Lung (tissue), 12 donors: ENCODE measurements around the gene TCF20. TPM values are rescaled to one million over a fixed set of nuclear protein-coding genes. Genes with fewer than 3 reads are reported as not detected.

ENCODE experiments used
- ATAC-seq: fragments of 200-7000 bp; cut with Tn5 transposase; one replicate; pipeline ENCODE4 v1.9.1; 2020; ENCODE audit warnings: moderate number of reproducible peaks; ENCODE audit not compliant: insufficient read depth, low FRiP score
- DNase-seq, 3 donors: peaks; one replicate each; pipeline ENCODE4 v3.0.0-alpha.2; 2013 to 2017
- H3K27ac ChIP-seq, 2 donors: one replicate each; pipeline ENCODE4 v1.5.1; 2013; ENCODE audit warnings: mild to moderate bottlenecking in 2 of 2, moderate library complexity in 2 of 2, control low read depth in 1 of 2, inconsistent platforms in 1 of 2, low read depth in 1 of 2, low read length in 1 of 2
- H3K27me3 ChIP-seq, 3 donors: one replicate each; pipeline ENCODE4 v1.5.1; 2013; ENCODE audit warnings: low read length in 2 of 3; ENCODE audit not compliant: control insufficient read depth in 3 of 3, insufficient read depth in 3 of 3
- H3K36me3 ChIP-seq, 4 donors: one replicate each; pipeline ENCODE4 v1.5.1; 2013; ENCODE audit warnings: low read length in 4 of 4, mild to moderate bottlenecking in 1 of 4, moderate library complexity in 1 of 4; ENCODE audit not compliant: control insufficient read depth in 4 of 4, insufficient read depth in 4 of 4
- H3K4me1 ChIP-seq, 5 donors: one replicate each; pipeline ENCODE4 v1.5.1; 2013; ENCODE audit warnings: low read length in 5 of 5, mild to moderate bottlenecking in 2 of 5, moderate library complexity in 1 of 5; ENCODE audit not compliant: control insufficient read depth in 5 of 5, insufficient read depth in 5 of 5
- H3K4me3 ChIP-seq: one replicate; pipeline ENCODE4 v1.5.1; 2013; ENCODE audit warnings: mild to moderate bottlenecking, control low read depth, moderate library complexity
- H3K9ac ChIP-seq, 2 donors: one replicate each; pipeline ENCODE4 v1.5.1; 2013; ENCODE audit warnings: low read length in 2 of 2, control low read depth in 1 of 2; ENCODE audit not compliant: insufficient read depth in 1 of 2
- H3K9me3 ChIP-seq, 4 donors: one replicate each; pipeline ENCODE4 v1.5.1; 2013; ENCODE audit warnings: low read length in 3 of 4, mild to moderate bottlenecking in 1 of 4, moderate library complexity in 1 of 4; ENCODE audit not compliant: control insufficient read depth in 4 of 4, insufficient read depth in 3 of 4
- CTCF ChIP-seq: IDR thresholded peaks from 2 replicates; pipeline ENCODE4 v1.5.1; 2012; ENCODE audit warnings: mild to moderate bottlenecking; ENCODE audit errors: control extremely low read depth, extremely low read depth
- WGBS, 2 donors: extraction: QIAGEN DNeasy Blood & Tissue Kit; methylation state at CpG; one replicate each; pipeline ENCODE4 v1.1.7; 2013; 5-methylcytosine and 5-hydroxymethylcytosine counted together
- polyA plus RNA-seq, 2 donors: library from polyadenylated mRNA; stranded (reverse); fragments of 200-250 nt; gene quantifications; one replicate each; pipeline ENCODE4 v1.2.1, GENCODE V29; 2013
- total RNA-seq, 2 donors: library from RNA; depleted of rRNA in 1 of 2; stranded (reverse); fragments of >200 nt in 1 of 2; gene quantifications; one replicate each; pipeline ENCODE4 v1.2.1, GENCODE V29; 2014 to 2021
- donor health status: control.
- donor health status: control.
- donor health status: Bipolar disorder and iron deficiency.
- donor health status: healthy.
- donor health status: DM: yes; HTN: yes; CAD: no.

The TCF20 gene
- total and polyA plus RNA-seq, 4 donors = 9.7 to 41.5 (median 22.7) TPM

- peaks cover 0 to 7% (median 4%) of the 10 kb centered on the region in 5 donors for H3K4me1 ChIP-seq
- H3K36me3 ChIP-seq = no peaks in the 10 kb centered on the region
- DNase-seq = no peak
- H3K27me3 ChIP-seq = no peaks in the 10 kb centered on the region
- H3K9ac ChIP-seq = no peak overlapping the region
- WGBS, 2 donors = 78 to 87% methylated on average over 10 of the region's 10 CpGs
- H3K9me3 ChIP-seq = no peaks in the 10 kb centered on the region
- no peak for TF ChIP-seq CTCF
- H3K27ac ChIP-seq = no peak overlapping the region
- H3K4me3 ChIP-seq = no peak overlapping the region
- no peak for ATAC-seq
Observed at GRCh38 chr22:42272431-42272999, 2.1 kb upstream of the TCF20 start.

GRCh38 chr22:42271906-42272305 is 1.5 kb upstream of the TCF20 start:
- no peaks in the 10 kb centered on the region for H3K27me3 ChIP-seq
- no peak for DNase-seq
- no peak overlapping the region for H3K27ac ChIP-seq
- H3K9ac ChIP-seq = no peak overlapping the region
- H3K4me3 ChIP-seq = no peak overlapping the region
- no peaks in the 10 kb centered on the region for H3K9me3 ChIP-seq
- 58 to 84% methylated on average over 2 of the region's 2 CpGs for WGBS, 2 donors
- peaks cover 0 to 7% (median 4%) of the 10 kb centered on the region in 5 donors for H3K4me1 ChIP-seq
- no peaks in the 10 kb centered on the region for H3K36me3 ChIP-seq
- no peak for TF ChIP-seq CTCF
- no peak for ATAC-seq

- Histone ChIP-seq H3K9me3 (no peaks in the 10 kb centered on the region), H3K4me1 (peaks cover 0 to 7% (median 4%) of the 10 kb centered on the region in 5 donors), H3K9ac (no peak overlapping the region), H3K4me3 (no peak overlapping the region), H3K27ac (no peak overlapping the region), H3K36me3 (no peaks in the 10 kb centered on the region), H3K27me3 (no peaks in the 10 kb centered on the region)
- 87 to 89% methylated on average over 20 of the region's 20 CpGs for WGBS, 2 donors
- ATAC-seq = no peak
- DNase-seq = no peak
- TF ChIP-seq CTCF = no peak
Observed at GRCh38 chr22:42271191-42271813, 849 bp upstream of the TCF20 start.

GRCh38 chr22:42270176-42270509 is 310 bp downstream of the TCF20 start:
- Histone ChIP-seq H3K9me3 (no peaks in the 10 kb centered on the region), H3K27ac (peak overlapping the region; percentile 72 to 92), H3K36me3 (no peaks in the 10 kb centered on the region), H3K4me1 (peaks cover 0 to 7% (median 4%) of the 10 kb centered on the region in 5 donors), H3K27me3 (no peaks in the 10 kb centered on the region), H3K4me3 (peak overlapping the region; percentile 98), H3K9ac (no peak overlapping the region)
- ATAC-seq (peak; percentile 38), DNase-seq (no peak)
- WGBS, 2 donors = 0 to 2% methylated on average over 9 to 37 of the region's 37 CpGs
- TF ChIP-seq CTCF = no peak
